ENCODE measurements around the gene ATP8A2. TPM values are rescaled to one million over a fixed set of nuclear protein-coding genes. Genes with fewer than 3 reads are reported as not detected.

ATP8A2 gene
- total and polyA plus RNA-seq, 9 donors, result 0.23 to 0.95 (median 0.35) TPM

DNA sequence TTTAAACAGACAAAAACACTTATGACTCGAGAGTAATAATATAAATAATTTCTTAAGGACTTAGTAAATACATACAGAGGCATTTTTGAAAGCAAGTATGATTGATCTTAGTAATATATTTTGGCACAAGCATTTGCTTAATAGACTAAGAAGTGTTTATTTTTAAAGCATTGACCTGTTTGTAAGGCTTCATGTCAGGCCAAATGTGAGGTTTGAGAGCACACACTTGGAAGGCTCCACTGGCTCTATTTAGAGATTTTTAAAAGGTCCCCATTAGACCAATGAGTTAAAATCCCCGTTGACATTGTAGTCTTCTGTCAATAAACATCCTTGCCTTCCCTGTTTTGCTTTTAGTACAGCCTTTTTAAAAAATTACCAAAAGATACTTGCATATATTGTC, 50.4 kb downstream of the ATP8A2 start:
- TF ChIP-seq EP300 (IDR thresholded peaks at IDR 0.05), result no peak
- TF ChIP-seq POLR2A (IDR thresholded peaks at IDR 0.05), result no peak
- TF ChIP-seq, protein P1, sequence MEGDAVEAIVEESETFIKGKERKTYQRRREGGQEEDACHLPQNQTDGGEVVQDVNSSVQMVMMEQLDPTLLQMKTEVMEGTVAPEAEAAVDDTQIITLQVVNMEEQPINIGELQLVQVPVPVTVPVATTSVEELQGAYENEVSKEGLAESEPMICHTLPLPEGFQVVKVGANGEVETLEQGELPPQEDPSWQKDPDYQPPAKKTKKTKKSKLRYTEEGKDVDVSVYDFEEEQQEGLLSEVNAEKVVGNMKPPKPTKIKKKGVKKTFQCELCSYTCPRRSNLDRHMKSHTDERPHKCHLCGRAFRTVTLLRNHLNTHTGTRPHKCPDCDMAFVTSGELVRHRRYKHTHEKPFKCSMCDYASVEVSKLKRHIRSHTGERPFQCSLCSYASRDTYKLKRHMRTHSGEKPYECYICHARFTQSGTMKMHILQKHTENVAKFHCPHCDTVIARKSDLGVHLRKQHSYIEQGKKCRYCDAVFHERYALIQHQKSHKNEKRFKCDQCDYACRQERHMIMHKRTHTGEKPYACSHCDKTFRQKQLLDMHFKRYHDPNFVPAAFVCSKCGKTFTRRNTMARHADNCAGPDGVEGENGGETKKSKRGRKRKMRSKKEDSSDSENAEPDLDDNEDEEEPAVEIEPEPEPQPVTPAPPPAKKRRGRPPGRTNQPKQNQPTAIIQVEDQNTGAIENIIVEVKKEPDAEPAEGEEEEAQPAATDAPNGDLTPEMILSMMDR (IDR thresholded peaks at IDR 0.05), result no peak
- 12 to 42% (median 14%) methylated on average over 2 of the region's 2 CpGs for WGBS, 3 donors
- no peak overlapping the region for H3K27ac ChIP-seq
- no peaks in the 10 kb centered on the region for H3K4me1 ChIP-seq (ENCODE audit: insufficient read depth)
- no peaks in the 10 kb centered on the region for H3K27me3 ChIP-seq
- H3K9me3 ChIP-seq, result no peaks in the 10 kb centered on the region
- H3K4me3 ChIP-seq, result no peak overlapping the region
- intact Hi-C loops (cut with DNase I), result no loop called here
- no peak for DNase-seq
- H3K36me3 ChIP-seq, result no peaks in the 10 kb centered on the region

DNA sequence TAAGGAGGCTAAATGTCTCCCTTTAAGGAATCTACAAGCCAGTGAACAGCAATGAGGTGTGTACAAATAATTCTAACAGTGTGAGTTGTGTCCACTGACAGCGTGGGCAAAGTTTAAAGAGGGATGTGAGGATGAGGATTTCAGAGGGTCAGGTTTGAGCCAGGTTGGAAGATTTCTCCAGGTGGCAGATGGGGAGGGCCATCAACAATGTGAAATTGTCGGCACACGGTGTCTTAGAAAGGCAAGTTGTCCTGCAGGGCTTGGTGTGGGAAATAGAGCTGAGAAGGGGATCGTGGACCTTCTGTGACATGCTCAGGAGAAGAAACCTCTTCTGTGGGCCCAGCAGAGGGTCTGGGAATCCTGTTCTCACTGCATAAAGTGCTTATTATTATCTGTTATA, 52.1 kb downstream of the ATP8A2 start:
- WGBS, 3 donors, result 76 to 90% (median 90%) methylated on average over 4 of the region's 4 CpGs
- no peak overlapping the region for H3K27ac ChIP-seq
- no peaks in the 10 kb centered on the region for H3K9me3 ChIP-seq
- no peaks in the 10 kb centered on the region for H3K4me1 ChIP-seq (ENCODE audit: insufficient read depth)
- H3K4me3 ChIP-seq, result no peak overlapping the region
- TF ChIP-seq, protein P1 (IDR thresholded peaks at IDR 0.05), result no peak
- no peak for TF ChIP-seq EP300 (IDR thresholded peaks at IDR 0.05)
- TF ChIP-seq POLR2A (IDR thresholded peaks at IDR 0.05), result no peak
- no peaks in the 10 kb centered on the region for H3K36me3 ChIP-seq
- no peaks in the 10 kb centered on the region for H3K27me3 ChIP-seq
- no peak for DNase-seq
- intact Hi-C loops (cut with DNase I), result no loop called here

DNA sequence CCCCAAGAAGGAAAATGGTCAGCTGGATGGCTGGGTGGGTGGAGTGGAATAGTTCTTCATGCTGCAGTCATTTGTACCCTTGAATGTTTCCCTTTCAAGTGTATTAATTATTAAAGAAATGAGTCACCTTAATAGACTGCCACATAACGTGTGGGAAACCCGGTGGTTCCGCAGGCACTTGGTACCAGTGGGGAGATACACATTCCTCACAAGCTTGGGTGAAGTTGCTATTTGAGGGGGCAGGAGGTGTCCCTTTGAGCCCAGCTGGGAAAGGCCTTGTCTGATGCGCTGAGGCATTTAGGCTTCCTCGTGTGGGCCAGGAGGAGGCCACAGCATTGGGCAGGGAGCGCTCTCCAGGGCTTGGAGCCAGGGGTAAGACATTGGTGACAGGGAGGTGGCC, 57.7 kb downstream of the ATP8A2 start:
- no peak overlapping the region for H3K4me3 ChIP-seq
- H3K36me3 ChIP-seq, result no peaks in the 10 kb centered on the region
- no peak overlapping the region for H3K27ac ChIP-seq
- DNase-seq, result no peak
- TF ChIP-seq, protein P1 (IDR thresholded peaks at IDR 0.05), result no peak
- no peak for TF ChIP-seq POLR2A (IDR thresholded peaks at IDR 0.05)
- WGBS, 3 donors, result 40 to 68% (median 57%) methylated on average over 6 of the region's 6 CpGs
- H3K4me1 ChIP-seq (ENCODE audit: insufficient read depth), result no peaks in the 10 kb centered on the region
- H3K9me3 ChIP-seq, result no peaks in the 10 kb centered on the region
- H3K27me3 ChIP-seq, result no peaks in the 10 kb centered on the region
- intact Hi-C loops (cut with DNase I), result no loop called here

- Histone ChIP-seq H3K27me3 (no peaks in the 10 kb centered on the region), H3K4me1 (ENCODE audit: insufficient read depth) (no peaks in the 10 kb centered on the region), H3K9me3 (no peaks in the 10 kb centered on the region), H3K27ac (no peak overlapping the region), H3K36me3 (no peaks in the 10 kb centered on the region), H3K4me3 (no peak overlapping the region)
- intact Hi-C loops (cut with DNase I), result no loop called here
- TF ChIP-seq EP300 (IDR thresholded peaks at IDR 0.05) (no peak), POLR2A (IDR thresholded peaks at IDR 0.05) (no peak)
- TF ChIP-seq, protein P1 (IDR thresholded peaks at IDR 0.05), result no peak
- no peak for DNase-seq
- WGBS, 3 donors, result 4 to 16% (median 11%) methylated on average over 2 of the region's 2 CpGs
These were observed 60.9 kb downstream of the ATP8A2 start for GRCh38 chr13:25432691-25433090.

- intact Hi-C loops (cut with DNase I), result no loop called here
- no peak overlapping the region for H3K27ac ChIP-seq
- no peak for TF ChIP-seq POLR2A (IDR thresholded peaks at IDR 0.05)
- TF ChIP-seq, protein P1 (IDR thresholded peaks at IDR 0.05), result no peak
- TF ChIP-seq EP300 (IDR thresholded peaks at IDR 0.05), result no peak
- H3K36me3 ChIP-seq, result no peaks in the 10 kb centered on the region
- no peak for DNase-seq
- WGBS, 3 donors, result 75 to 82% (median 78%) methylated on average over 4 of the region's 4 CpGs
- no peak overlapping the region for H3K4me3 ChIP-seq
- no peaks in the 10 kb centered on the region for H3K4me1 ChIP-seq (ENCODE audit: insufficient read depth)
- H3K9me3 ChIP-seq, result no peaks in the 10 kb centered on the region
- H3K27me3 ChIP-seq, result no peaks in the 10 kb centered on the region
These were observed 68.3 kb downstream of the ATP8A2 start for GRCh38 chr13:25440061-25440460.
